RCC 7860 (cell line): ENCODE measurements around the gene GULP1.
"Not testable (repeated sequence)": the region's sequence is repeated elsewhere in the genome, so short reads cannot be mapped to it uniquely, and the experiment has no call there.

ENCODE experiments used
- DNase-seq: peaks from one replicate; pipeline ENCODE4 v3.0.0-alpha.2; 2015; ENCODE audit warnings: low spot score
- FAIRE-seq: peaks from 2 replicates; lab custom pipeline; 2012; peaks lifted over from hg19 to GRCh38; lab: Jason Lieb, UNC

Gene GULP1

GRCh38 chr2:188580738-188581137 is 289.1 kb downstream of the GULP1 start:
- DNase-seq = no peak
- no peak for FAIRE-seq

GRCh38 chr2:188582211-188582610 is 290.5 kb downstream of the GULP1 start:
- no peak for FAIRE-seq
- DNase-seq = no peak

- DNase-seq (no peak), FAIRE-seq (no peak)
These were observed 296.6 kb downstream of the GULP1 start for GRCh38 chr2:188588235-188588634.

- DNase-seq = no peak
- FAIRE-seq = no peak
These were observed 304.4 kb downstream of the GULP1 start for GRCh38 chr2:188596054-188596453.

- peak; percentile 55 for FAIRE-seq
- DNase-seq = no peak
These were observed 306.9 kb downstream of the GULP1 start for GRCh38 chr2:188598551-188598950.

GRCh38 chr2:188599140-188599539 is 307.5 kb downstream of the GULP1 start:
- DNase-seq = no peak
- FAIRE-seq = no peak

GRCh38 chr2:188600536-188601210 is 309.0 kb downstream of the GULP1 start:
- FAIRE-seq (peak; percentile 40), DNase-seq (no peak)

GRCh38 chr2:188601391-188601790 is 309.7 kb downstream of the GULP1 start:
- FAIRE-seq (no peak), DNase-seq (no peak)

- FAIRE-seq = peak; percentile 73
- no peak for DNase-seq
These were observed 310.3 kb downstream of the GULP1 start for GRCh38 chr2:188601927-188602326.

- FAIRE-seq (no peak), DNase-seq (no peak)
These were observed 312.9 kb downstream of the GULP1 start for GRCh38 chr2:188604579-188604978.

GRCh38 chr2:188605609-188606584 is 314.2 kb downstream of the GULP1 start:
- not testable (repeated sequence) for DNase-seq, FAIRE-seq

- not testable (repeated sequence) for DNase-seq, FAIRE-seq
These were observed 314.9 kb downstream of the GULP1 start for GRCh38 chr2:188606596-188606995.

- DNase-seq = peak; percentile 37
- FAIRE-seq = peak; percentile 55
These were observed 315.8 kb downstream of the GULP1 start for GRCh38 chr2:188607501-188607900.

- DNase-seq = peak; percentile 31
These were observed 317.8 kb downstream of the GULP1 start for GRCh38 chr2:188609321-188610049.

GRCh38 chr2:188610050-188610444 is 318.4 kb downstream of the GULP1 start:
- no peak for FAIRE-seq
- no peak for DNase-seq

More at GRCh38 chr2:188609321-188610049, 317.8 kb downstream of the GULP1 start:
- FAIRE-seq = peak; percentile 87

- no peak for DNase-seq
These were observed 319.2 kb downstream of the GULP1 start for GRCh38 chr2:188610827-188611226.

GRCh38 chr2:188619146-188619545 is 327.5 kb downstream of the GULP1 start:
- no peak for DNase-seq

More at GRCh38 chr2:188610827-188611226, 319.2 kb downstream of the GULP1 start:
- FAIRE-seq = no peak

GRCh38 chr2:188620916-188621315 is 329.2 kb downstream of the GULP1 start:
- DNase-seq = no peak
- FAIRE-seq = no peak

More at GRCh38 chr2:188619146-188619545, 327.5 kb downstream of the GULP1 start:
- FAIRE-seq = no peak

- DNase-seq = no peak
- FAIRE-seq = no peak
These were observed 331.1 kb downstream of the GULP1 start for GRCh38 chr2:188622601-188623260.

- no peak for FAIRE-seq
- no peak for DNase-seq
These were observed 332.4 kb downstream of the GULP1 start for GRCh38 chr2:188623995-188624643.
